ENCODE results near the gene HERC2.

DNA sequence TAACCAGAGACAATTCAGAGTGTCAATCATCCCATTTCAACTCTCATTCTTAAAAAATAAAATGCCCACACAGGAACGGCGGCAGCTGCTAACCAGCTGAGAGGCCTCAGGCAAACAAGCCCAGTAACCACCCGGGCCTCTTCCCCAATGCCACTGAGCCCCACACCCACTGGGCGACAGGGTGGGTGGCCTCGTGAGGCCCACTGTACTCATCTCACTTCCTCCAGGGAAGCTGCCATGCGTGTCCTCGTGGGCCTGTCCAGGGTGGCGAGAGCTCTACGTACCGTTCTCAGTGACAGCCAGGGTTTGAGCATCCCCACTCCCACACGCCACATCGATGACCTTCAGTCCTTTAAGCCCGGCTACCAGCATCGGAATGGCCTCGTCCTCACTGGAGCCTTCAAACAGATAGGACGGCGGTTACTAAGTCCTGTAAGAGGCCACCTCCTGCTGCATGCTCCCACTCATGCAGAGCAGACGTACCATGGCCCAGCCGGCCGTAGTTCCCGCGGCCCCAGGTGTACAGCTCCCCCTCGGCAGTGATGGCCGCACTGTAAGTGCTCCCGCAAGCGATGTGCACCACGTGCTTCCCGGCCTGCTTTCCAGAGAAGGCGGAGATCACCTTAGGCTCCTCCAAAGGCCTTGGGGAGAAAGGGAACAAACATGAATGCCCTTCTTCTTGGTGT, 56.5 kb downstream of the HERC2 start:
- TF ChIP-seq CTCF (IDR thresholded peaks at IDR 0.05) = no peak
- TF ChIP-seq REST (IDR thresholded peaks at IDR 0.05; ENCODE audit: insufficient read depth in 1 of 2, low read depth in 2 of 2, low read length in 1 of 2) = no peak
- TF ChIP-seq POLR2AphosphoS5 (IDR thresholded peaks at IDR 0.05; ENCODE audit: low read depth, low read length) = no peak
